ENCODE measurements around the gene RNF212.

Gene RNF212

DNA sequence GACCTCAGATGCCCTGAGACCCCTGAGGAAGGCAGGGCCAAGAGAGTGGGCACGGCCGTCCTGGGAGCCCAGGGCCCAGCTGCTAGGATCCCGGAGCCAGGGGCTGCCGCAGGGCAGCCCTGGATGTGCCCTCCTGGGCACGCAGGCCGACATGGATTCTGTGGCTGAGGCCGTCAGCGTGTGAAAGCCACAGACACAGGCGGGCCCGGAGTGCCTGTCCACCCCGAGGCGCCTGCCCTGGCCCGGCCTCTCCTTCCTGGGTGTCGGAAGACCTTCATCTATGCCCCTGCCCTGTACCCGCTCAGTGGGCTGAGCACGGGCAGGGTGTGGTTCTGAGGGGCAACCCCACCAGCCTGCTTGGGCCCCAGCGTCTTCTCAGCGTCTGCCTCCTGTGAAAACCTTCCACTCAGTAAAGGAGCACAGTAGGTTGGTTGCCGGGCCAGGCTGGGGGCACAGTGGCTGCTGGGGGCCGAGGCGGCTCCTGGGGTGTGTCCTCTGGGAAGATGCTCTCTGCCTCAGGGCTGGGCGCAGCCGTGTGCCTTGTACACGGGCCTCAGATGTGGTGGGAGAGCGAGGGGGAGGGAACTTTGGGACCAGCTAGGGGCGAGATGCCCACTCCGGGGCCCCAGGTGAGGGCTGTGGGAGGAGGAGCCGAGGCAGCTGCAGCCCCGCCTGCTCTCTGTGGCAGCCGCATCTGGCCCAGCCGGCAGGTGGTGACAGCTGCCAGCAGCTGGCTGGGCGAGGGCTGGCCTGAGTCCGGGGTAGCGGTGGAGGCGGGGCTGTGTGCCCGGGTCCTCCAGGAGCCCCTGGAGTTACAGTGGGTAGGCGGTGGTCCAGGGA, 81.2 kb downstream of the RNF212 start:
- peak in 1 of 42 donors; percentile 46 for DNase-seq
- intact Hi-C loops (cut with DNase I): no loop called here

GRCh38 chr4:1031346-1031745, 82.0 kb downstream of the RNF212 start:
- no peak for DNase-seq
- intact Hi-C loops (cut with DNase I): no loop called here

- no peak for DNase-seq
- intact Hi-C loops (cut with DNase I): no loop called here
Observed at GRCh38 chr4:1030559-1030958, 82.8 kb downstream of the RNF212 start.

DNA sequence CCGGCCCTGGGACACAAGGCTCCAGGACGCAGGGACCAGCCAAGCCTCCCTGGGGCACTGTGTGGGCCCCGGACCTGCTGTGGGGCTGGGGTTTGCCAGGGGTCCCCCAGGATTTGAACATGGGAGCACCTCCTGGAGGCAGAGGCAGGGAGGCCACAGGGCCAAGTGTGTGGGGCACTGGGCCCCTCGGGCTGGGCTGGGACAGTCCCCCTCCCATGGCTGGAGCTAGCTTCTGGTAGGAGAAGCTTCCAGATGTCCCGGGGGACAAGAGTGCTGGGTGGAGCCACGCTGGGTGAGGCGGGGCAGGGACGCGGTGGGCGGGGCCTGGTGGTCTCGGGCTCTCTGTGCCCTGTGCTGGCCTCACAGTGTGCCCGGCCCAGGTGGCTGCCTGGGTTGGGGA, 83.3 kb downstream of the RNF212 start:
- intact Hi-C loops (cut with DNase I): no loop called here
- DNase-seq: no peak

DNA sequence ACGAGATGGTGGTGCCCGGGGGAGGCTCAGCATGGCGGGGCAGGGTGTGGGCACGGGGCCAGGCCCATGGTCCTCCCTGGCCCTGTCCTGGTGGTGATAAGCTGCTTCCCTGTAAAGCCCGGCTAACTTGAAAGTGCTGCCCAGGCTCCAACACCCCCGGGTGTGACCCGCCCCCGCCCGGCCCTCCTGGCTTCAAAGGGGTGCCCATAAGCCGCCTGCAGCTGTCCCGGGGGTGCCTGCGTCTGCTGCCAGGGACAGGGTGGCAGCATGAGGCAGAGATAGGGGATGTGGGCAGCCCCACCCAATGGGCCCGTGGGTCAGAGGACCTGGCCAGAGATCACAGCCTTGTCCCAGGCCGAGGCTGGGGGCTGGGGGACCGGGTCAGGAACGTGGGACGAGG, 83.8 kb downstream of the RNF212 start:
- intact Hi-C loops (cut with DNase I): no loop called here
- no peak for DNase-seq

DNA sequence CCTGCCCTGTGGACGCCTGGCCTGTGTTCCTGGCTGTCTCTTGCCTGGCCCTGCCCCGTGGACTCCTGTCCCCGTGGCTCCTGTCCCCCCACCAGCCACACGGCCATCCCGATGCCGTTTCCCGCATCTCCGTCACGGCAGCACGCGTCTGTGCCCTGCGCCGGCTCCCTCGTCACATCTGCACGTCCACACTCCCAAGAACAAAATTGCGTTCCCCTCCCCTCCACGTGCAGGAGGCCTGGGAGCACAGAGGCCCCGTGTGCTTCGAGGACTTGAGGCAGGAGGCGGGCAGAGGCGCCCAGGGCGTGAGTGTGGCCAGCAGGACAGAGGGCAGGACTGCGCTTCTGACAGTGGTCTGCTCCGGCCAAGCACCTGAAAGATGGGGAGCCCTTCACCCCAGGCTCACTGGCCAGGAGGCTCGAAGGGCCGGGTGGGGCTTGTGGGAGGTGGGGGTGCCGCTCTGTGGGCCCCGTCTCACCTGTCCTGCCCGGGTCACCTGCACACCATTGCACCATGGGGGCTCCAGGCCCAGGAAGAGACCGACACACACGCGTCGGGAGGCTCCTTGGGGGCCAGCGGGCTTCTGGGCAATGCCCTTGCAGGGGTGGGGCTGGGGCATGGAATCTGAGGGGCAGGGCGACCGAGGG, 84.7 kb downstream of the RNF212 start:
- no peak for DNase-seq
- intact Hi-C loops (cut with DNase I): no loop called here

DNA sequence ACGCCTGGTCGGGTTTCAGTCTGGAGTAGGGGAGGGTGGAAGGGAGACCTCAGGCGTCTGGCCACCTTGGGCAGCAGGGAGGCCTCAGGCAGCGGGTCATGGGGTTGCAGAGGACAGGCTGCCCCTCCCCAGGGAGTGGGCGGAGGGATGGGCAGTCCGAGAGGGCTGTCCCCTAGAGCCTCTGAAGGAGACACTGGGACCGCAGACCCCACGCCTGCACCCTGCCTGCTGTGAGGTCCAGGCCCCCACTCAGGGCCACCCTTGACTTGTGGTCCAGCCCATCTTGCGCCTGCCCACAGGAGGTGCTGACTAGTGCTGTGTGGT, 85.5 kb downstream of the RNF212 start:
- intact Hi-C loops (cut with DNase I): no loop called here
- no peak for DNase-seq

GRCh38 chr4:1027219-1027914, 86.0 kb downstream of the RNF212 start:
- DNase-seq: no peak
- intact Hi-C loops (cut with DNase I): no loop called here

DNA sequence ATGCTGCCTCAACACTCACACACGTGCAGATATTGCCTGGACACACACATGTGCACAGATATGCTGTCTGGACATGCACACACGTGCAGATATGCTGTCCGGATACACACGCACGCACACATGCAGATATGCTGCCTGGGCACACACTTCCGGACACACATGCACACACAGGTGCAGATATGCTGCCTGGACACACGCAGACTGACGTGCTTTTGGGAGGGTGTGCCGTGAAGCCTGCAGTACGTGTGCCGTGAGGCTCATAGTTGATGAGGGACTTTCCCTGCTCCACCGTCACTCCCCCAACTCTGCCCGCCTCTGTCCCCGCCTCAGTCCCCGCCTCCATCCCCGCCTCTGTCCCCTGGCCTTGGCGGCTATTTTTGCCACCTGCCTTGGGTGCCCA, 87.2 kb downstream of the RNF212 start:
- DNase-seq: no peak
- intact Hi-C loops (cut with DNase I): no loop called here

GRCh38 chr4:1024882-1025545, 88.3 kb downstream of the RNF212 start:
- intact Hi-C loops (cut with DNase I): no loop called here
- DNase-seq: no peak

DNA sequence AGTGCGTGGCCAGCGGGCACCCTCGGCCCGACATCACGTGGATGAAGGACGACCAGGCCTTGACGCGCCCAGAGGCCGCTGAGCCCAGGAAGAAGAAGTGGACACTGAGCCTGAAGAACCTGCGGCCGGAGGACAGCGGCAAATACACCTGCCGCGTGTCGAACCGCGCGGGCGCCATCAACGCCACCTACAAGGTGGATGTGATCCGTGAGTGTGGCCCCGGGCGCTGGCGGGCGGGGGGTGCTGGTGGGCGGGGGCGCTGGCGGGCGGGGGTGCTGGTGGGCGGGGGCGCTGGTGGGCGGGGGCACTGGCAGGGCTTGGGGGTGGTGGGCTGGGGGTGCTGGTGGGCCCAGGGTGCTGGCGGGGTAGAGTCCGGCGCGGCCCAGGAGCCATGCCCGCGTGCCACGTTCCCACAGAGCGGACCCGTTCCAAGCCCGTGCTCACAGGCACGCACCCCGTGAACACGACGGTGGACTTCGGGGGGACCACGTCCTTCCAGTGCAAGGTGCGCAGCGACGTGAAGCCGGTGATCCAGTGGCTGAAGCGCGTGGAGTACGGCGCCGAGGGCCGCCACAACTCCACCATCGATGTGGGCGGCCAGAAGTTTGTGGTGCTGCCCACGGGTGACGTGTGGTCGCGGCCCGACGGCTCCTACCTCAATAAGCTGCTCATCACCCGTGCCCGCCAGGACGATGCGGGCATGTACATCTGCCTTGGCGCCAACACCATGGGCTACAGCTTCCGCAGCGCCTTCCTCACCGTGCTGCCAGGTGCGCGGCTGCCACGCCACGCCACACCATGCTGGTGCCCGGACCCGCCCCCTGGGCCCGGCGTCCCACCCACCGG, 89.2 kb downstream of the RNF212 start:
- DNase-seq: no peak
- intact Hi-C loops (cut with DNase I): no loop called here

GRCh38 chr4:1023075-1023640, 90.2 kb downstream of the RNF212 start:
- DNase-seq: no peak
- intact Hi-C loops (cut with DNase I): no loop called here

DNA sequence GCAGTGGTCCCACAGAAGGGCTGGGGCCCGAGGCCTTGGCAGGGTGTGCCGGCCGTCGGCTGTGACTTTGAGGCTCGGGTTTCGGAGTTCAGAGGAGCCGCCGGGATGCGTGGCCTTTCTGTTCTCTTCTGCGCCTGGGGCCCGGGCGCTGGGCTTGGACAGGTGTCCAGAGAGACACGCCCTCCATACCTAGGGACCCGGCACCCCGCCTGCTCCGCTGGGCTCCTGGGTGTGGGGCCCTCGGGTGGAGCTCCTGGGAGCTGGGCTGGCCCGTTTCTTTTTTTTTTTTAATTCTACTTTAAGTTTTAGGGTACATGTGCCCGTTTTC, 90.7 kb downstream of the RNF212 start:
- intact Hi-C loops (cut with DNase I): no loop called here
- DNase-seq: no peak

- no peak for DNase-seq
- intact Hi-C loops (cut with DNase I): no loop called here
Observed at GRCh38 chr4:1022051-1022738, 91.2 kb downstream of the RNF212 start.

Measured in head of caudate nucleus (tissue), 42 donors.